GM12873 (cell line): ENCODE results near the gene GPHN.

Source experiments
- CTCF ChIP-seq: IDR thresholded peaks from 2 replicates; pipeline ENCODE4 v1.5.1; 2012; ENCODE audit warnings: low read depth, mild to moderate bottlenecking, moderate library complexity, low read length, control low read depth; ENCODE audit not compliant: insufficient read depth; ENCODE audit errors: missing control alignments

Gene GPHN

GRCh38 chr14:66476964-66477363, 31.0 kb upstream of the GPHN start:
- no peak for TF ChIP-seq CTCF

GRCh38 chr14:66477567-66477966, 30.4 kb upstream of the GPHN start:
- TF ChIP-seq CTCF, result no peak

GRCh38 chr14:66482873-66483272, 25.1 kb upstream of the GPHN start:
- TF ChIP-seq CTCF, result no peak

GRCh38 chr14:66483322-66483721, 24.6 kb upstream of the GPHN start:
- TF ChIP-seq CTCF, result no peak

- TF ChIP-seq CTCF, result no peak
Observed at GRCh38 chr14:66485029-66485428, 22.9 kb upstream of the GPHN start.

GRCh38 chr14:66485910-66486421, 22.0 kb upstream of the GPHN start, which contains the start of gene CCDC196:
TSS of gene CCDC196 (plus strand) at chr14:66486371. CDS start at chr14:66486503, 132 bp downstream.
- no peak for TF ChIP-seq CTCF

GRCh38 chr14:66487164-66487563, 20.8 kb upstream of the GPHN start:
- no peak for TF ChIP-seq CTCF
